NCI-H2171 (cell line): ENCODE measurements around the gene SPOCK2.
"Not testable (repeated sequence)": the region's sequence is repeated elsewhere in the genome, so short reads cannot be mapped to it uniquely, and the experiment has no call there.

Experiments used
- DNase-seq: peaks from one replicate; lab custom pipeline; 2025; lab: John Stamatoyannopoulos, UW

The SPOCK2 gene, protein sequence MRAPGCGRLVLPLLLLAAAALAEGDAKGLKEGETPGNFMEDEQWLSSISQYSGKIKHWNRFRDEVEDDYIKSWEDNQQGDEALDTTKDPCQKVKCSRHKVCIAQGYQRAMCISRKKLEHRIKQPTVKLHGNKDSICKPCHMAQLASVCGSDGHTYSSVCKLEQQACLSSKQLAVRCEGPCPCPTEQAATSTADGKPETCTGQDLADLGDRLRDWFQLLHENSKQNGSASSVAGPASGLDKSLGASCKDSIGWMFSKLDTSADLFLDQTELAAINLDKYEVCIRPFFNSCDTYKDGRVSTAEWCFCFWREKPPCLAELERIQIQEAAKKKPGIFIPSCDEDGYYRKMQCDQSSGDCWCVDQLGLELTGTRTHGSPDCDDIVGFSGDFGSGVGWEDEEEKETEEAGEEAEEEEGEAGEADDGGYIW

DNA sequence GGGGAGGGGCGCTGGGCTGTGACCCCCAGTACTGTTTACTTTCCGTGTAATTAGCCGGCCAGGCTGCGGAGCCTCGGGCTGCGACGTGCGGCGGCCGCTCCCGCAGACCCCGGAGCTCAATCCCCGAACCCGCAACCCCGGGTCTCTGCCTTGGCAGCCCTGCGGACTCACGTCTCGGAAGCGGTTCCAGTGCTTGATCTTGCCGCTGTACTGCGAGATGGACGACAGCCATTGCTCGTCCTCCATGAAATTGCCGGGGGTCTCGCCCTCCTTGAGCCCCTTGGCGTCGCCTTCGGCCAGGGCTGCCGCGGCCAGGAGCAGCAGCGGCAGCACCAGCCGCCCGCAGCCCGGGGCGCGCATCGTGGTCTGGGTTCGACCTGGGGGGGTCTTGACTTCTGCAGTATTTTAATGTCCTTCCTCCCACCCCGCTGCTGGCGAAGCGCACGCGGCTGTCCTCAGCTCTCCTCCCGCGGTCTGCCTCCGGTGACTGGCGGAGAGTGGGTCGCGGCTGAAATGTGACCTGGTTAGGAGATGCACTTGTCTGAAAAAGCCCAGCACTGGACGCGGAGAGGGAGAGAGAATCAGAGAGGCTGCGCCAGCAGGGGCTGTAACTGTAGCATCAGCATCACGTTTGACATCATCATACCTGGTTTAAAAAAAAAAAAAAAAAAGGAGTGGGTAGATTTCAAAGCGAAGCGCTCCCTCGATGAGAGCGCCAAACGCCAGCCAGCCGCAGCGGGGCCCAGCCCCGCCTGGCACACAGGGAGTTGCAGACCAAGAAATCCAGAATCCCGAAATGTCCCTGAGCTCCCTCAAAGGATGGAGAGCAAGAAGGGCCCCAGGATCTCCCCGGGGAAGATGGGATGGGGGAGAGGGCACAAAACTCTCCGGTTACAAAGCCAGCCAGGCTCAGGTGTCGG lies at the start of gene SPOCK2:
SPOCK2 (minus strand) TSS at position 583 of the 920 bp plus-strand sequence; CDS start at position 360, 223 bp downstream.
- DNase-seq: peak; percentile 80

DNA sequence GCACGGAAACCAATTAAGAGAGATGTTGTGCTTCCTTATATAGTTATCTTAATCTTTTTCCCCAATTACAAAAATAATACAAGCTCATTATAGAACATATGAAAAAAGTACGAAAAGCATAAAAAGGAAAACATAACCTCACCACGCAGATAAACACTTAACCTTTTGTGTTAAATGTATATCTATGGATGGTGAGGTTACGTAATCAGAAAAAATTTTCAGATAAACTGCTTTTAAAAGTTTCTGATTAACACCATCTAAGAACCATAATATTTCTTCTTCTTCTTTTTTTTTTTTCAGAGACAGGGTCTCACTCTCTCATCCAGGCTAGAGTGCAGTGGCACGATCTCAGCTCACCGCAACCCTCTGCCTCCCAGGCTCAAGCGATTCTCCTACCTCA lies 49.2 kb upstream of the SPOCK2 start:
- DNase-seq: no peak

DNA sequence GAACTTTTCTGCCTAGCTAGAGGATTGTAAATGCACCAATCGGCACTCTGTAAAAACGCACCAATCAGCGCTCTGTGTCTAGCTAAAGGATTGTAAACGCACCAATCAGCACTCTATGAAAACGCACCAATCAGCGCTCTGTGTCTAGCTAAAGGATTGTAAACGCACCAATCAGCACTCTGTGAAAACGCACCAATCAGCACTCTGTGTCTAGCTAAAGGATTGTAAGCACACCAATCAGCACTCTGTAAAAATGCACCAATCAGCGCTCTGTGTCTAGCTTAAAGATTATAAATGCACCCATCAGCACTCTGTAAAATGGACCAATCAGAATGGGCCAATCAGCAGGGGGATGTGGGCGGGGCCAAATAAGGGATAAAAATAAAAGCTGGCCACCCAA lies 47.9 kb upstream of the SPOCK2 start:
- not testable (repeated sequence) for DNase-seq

DNA sequence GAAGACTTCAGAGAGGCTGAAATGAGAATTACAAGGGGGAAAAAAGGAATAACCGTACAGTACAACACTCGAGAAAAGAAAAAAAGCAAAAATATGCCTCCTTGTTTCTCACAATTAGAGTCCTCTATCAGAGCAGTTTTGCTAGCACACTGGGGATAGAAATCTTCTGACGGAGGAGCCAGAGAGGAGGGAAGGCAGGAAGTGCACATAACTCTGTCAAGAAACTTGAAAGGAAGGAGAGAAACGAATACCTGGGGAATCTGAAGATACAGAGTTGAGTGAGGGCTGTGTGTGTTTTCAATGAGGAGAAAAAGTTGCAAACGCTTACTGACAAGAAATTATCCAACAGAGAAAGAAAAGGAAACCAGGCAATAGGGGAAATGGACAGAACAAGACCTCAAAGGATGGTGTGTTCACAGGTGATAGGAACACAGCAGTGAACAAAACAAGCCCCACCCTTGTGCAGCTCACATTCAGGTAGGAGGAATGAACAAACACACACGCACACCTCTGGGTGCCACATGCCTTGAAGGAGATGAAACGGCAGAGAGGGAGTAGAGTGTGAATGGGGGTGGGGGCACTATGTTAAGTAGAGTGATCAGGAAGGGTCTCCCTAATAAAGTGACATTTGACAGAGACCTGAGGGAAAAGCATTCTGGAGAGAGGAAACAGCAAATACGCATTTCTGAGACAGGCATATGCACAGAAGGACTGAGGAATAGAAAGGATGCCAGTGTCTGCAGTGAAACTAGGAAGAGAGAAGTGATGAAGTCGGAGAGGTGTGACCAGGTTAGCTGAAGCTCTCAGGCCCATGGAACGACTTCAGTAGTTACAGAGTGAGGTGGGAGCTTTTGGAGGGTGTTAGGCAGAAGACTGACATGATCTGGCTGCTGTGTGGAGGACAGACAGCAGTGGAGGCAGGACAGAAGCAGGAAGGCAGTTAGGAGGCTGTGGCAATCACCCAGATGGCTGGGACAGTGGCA lies 46.7 kb upstream of the SPOCK2 start:
- no peak for DNase-seq

DNA sequence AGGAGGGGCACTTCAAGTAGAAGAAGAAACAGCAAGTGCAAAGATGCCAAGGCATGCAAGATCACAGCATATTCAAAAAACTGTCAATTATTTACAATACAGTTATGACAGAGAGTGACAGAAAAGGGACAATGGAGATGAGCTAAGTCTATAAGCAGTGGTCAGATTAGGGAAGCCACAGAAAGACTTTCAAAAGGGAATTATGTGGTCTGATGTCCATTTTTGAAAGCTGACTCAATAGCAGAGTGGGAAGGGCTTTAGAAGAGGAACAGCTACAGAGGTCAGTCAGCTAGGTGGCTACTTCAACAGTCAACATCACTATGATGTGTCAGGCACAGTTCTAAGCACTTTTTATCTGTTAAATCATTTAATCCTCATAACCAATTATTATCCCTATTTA lies 45.2 kb upstream of the SPOCK2 start:
- no peak for DNase-seq

DNA sequence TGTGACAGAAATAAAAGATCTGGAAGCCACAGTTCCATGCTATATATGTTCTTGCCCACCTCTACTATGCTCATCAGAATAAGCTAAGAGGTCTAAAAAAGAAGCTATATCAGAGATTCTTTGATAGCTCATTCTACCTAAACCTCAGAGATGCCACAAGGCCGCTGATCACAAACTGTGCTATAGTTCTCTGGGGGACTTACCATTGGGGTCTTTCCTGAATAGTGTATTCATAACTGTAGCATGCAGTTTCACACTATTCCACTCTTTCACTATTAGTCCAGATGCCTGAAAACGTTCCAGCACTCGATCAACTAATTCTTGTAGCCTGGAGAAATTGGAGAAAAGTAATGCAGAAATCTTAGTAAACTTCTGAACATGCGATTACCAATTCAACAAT lies 44.5 kb upstream of the SPOCK2 start:
- no peak for DNase-seq

DNA sequence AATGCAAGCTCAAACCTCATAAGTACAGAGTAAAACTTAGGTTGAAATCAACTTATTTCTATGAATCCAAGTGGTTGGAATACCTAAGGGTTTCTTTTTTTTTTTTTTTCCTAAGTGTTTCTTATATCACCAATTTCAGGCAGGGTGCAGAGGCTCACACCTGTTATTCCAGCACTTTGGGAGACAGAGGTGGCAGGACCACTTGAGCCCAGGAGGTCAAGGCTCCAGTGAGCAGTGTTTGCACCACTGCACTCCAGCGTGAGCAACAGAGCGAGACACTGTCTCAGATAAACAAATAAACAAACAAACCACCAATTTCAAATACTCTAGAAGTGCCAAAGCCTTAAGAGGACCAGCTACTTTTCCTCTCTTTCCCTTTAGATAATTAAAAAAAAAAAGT lies 39.2 kb upstream of the SPOCK2 start:
- no peak for DNase-seq

DNA sequence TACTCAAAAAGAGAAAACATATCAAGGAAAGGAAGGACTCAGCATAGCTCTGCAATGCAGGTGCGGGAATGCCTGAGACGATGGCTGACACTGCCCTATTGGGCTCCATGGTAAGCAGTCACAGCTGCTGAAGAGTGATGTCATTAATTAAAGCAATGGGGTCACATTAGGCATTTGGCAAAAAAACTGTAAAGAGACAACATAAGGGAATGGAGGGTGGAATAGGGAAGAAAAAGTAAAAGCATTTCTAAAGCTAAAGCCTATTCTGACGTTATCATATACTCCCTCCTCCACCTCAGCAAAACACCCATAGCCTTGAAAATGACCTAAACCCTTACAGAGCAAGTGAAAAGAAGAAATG lies 38.5 kb upstream of the SPOCK2 start:
- no peak for DNase-seq

DNA sequence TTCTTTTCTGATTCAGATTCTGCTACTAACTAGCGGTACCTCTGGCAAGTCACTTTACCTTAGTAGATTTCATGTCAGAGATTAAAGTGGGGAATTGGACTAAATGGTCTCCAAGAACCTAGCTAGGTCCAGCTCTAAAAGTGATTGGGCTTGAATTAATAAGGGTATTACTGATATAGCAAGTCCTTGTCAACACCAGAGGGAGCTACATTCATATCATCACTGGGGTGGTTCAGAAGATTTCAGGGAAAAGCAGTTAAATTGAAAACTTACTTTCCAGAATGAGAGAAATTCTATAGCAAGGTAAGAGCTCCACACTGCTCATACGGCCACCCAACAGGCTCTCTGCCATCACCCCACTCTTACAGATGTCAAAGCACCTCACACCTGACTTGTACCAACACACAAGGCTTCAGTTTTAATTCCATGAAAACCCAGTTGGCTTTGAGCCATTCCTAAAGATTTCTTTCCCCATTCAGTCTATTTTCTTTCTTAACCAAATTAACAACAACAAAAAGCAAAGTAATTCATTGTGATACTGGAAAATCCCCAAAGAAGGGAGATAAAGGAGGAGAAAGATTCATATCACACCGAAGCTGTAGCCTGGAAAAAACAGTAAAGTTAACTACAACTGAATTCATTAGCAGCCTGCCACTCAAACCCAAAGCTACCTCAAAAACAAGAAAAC lies 38.0 kb upstream of the SPOCK2 start:
- DNase-seq: no peak

DNA sequence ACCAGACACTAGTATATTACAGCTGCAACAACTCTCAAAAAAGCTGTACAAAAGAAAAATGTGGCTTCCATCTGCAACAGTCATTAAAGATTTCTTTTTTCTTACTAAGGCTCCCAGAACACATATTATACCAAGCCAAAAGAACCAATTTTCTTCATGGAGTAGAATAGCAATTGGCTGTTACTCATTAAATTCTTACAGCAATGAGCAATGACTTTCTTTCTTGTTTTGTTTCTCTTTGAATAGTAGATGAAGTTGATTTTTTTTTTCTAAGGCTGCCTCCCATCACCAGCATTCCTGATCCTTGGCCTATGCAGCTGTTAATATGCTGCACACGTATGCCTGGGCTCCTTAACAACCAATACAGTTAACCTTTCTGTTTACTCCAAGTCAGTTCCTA lies 36.6 kb upstream of the SPOCK2 start:
- DNase-seq: no peak

DNA sequence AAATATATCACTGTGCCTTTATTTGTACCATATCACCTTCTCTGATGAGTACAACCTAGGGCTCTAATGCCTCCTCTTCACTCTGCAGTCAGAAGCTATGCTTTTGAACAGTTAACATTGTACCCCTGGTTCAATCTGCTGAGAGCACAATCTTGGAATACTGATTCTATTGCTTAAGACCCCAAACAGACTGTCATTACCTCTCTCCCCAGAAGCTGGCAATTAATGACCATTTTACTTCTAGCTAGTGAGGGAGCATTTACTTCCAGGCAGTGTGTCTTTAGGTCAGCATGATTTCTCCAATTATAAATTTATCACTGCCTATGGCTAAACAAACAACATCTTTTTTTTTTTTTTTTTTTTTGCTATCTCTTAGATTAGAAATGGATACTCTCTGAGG lies 36.0 kb upstream of the SPOCK2 start:
- DNase-seq: no peak

DNA sequence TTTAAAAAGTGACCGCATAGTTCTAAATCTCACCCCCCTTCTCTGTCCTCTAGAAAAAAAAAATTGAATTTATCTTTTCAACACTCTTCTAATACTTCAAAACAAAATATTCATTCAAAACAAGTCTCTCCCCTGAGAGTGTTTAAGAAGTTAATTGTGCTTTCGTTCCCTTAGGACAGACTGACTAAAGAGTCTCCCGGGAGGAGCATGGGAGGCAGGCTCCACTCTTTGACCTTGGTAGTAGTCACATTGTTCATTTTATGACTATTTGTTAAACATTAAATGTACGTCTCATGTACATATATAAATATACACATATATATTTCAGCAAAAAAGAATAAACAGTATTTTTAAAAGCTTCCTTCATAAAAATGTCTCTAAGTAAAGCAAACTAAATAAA lies 35.3 kb upstream of the SPOCK2 start:
- DNase-seq: no peak

DNA sequence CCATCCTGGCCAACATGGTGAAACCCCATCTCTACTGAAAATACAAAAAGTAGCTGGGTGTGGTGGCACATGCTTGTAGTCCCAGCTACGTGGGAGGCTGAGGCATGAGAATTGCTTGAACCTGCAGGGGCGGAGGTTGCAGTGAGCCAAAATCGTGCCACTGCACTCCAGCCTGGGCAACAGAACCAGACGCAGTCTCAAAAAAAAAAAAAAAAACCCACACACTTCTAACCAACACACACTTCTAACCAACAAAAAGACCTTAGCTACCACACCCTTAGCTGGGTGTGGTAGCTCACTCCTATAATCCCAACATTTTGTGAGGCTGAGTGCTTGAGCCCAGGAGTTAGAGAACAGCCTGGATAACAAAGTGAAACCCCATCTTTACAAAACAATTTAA lies 33.9 kb upstream of the SPOCK2 start:
- no peak for DNase-seq

DNA sequence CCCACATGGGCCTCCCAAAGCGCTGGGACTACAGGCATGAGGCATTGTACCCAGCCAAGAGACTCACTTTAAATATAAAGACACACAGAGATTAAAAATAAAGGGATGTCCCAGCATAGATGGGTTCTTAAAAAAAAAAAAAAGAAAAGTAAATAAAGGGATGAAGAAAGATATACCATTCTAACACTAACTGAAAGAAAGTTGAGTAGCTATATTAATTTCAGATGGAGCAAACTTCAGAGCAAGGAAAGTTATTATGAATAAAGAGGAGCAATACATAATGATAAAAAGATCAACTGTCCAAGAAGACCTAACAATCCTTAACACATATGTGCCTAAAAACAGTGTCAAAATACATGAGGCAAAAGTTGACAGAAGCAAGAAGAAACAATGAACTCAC lies 33.0 kb upstream of the SPOCK2 start:
- no peak for DNase-seq

DNA sequence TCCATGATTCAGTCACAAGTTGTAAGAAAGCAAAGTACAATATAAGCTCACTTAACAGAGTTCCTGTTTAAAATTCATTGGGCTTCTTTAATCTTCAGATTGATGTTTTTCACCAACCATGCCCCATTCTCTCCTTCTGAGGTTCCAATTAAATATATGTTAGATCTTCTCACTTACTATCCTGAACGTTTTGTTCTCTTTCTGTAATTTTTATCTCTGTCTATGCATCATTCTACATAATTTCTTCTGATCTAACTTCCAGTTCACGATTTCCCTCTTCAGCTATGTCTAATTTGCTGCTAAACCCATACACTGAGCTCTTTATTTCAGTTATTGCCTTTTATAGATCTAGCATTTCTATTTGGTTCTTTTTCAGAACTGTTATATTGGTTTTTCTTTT lies 28.0 kb upstream of the SPOCK2 start:
- DNase-seq: no peak

DNA sequence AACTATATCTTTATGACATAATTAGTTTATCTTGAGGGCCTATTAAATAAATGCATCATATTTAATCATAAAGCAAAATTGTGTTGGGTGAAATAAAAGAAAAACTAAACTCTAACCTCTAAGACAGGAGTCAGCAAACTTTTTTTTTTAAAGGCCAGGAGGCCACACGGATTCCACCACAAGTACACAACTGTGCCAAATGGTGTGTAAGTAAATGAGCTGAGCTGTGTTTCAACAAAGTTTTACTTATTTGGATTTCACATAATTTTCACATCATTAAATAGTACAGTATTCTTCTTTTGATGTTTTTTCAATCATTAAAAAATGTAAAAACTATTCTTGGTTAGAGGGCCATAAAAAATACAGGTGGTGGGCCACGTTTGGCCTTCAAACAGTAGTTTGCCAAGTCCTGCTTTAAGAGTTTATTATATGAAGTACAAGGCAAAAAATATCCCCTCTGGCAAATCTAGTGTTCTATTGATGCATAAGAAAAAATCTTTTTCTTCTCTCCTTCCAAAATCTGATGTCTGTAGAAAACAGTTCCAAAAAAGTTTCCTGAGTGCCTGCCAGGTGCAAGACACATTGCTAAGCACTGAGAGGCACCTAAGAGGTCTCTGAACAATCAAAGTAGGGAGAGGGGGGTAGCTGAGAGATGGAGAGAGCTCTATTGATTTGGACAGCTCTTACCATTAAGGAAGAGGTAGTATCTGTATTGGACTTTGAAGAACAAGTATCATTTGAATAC lies 26.5 kb upstream of the SPOCK2 start:
- no peak for DNase-seq

DNA sequence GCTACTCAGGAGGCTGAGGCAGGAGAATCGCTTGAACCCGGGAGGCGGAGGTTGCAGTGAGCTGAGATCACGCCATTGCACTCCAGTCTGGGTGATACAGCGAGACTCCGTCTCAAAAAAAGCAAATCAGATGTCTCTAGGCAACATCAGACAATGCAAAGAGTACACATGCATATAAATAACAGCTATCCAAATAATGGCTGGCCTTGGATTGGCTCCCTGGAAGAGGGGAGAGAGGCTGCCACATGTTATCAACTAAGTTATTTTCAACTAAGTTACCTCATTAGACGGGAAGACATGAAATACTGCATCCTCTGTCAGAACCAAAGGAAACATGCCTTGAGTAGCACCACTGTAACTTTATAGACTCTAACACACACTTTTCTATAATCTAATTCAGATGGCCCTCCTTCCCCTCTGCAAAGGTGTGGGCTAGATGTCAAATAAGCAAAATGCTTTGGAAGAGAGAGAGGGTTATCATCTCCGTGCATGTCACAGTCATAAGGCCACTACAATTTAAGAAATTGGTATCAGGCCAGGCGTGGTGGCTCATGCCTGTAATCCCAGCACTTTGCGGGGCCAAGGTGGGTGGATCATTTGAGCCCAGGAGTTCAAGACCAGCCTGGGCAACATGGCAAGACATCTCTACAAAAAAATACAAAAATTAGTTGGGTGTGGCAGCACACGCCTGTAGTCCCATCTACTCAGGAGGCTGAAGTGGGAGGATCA lies 22.5 kb upstream of the SPOCK2 start:
- no peak for DNase-seq

DNA sequence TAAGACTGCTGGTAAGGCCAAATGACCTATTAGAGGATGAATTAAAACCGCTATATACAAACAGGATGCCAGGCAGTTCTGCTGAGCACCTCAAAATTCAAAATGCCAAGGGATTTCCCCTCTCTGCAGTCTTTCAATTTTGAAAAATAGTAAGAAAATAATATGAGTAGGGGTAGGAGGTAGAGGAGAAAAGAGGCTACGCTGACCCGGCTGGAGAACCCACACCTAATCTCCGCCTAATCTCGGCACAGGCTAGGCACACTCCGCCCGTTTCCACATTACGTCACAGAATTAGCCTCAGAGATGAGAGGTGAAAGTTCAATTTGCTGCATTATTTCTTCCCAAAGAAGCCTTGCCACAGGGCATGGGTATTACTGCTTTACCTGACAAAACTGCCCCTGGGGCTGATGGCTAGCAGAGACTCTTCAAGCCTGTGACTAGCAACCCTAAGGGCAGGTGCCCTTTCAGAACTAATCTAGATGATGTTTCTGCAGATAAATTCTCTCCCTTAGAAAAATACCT lies 21.3 kb upstream of the SPOCK2 start:
- DNase-seq: no peak

DNA sequence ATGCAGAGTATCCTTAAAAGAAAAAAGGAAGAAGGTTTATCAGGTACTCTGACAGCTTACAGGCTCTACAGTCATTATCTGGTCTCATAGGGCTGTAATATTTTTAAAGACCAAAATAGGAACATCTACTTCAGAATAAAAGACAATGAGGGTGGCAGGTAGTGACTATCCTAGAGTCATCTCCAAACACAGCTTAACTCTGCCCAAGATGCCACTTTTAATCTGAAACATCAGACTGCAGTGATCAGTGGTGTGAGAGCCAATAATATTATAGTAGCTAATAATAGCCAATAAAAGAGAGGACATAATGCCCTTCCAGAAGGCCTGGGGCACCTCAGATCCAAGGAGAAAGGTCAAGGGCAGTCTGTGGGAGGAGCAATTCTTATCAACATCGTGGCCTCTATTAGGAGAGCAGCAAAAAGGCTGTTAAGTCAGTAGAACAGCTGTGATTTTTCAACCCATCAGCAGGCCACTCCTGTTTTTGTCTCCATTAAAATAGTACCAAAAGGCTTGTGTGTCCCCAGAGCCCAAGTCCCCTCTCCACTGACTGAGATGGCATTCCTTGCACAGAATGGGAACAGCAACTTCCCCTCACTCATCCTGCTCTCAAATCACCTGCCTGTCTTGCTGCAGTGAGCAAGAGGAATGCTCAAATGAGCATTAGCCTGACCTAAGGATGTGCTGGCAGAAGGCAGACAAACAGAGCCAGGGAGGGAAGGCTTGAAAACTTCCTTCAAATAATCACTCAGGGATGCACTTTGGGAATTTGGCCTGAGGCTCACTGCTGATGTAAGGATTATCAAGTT lies 20.7 kb upstream of the SPOCK2 start:
- no peak for DNase-seq
